BE2C (cell line): ENCODE measurements around the gene AEBP1.
"Not testable (repeated sequence)": the region's sequence is repeated elsewhere in the genome, so short reads cannot be mapped to it uniquely, and the experiment has no call there.

Source experiments
- DNase-seq: peaks from one replicate; pipeline ENCODE4 v3.0.0-alpha.2; 2020
- H3K27me3 ChIP-seq: fragments of 250-450 bp; sonication (Bioruptor Pico); 2 replicates; pipeline ENCODE4 v1.5.1; 2020; ENCODE audit warnings: mild to moderate bottlenecking
- H3K36me3 ChIP-seq: fragments of 250-450 bp; sonication (Bioruptor Pico); 2 replicates; pipeline ENCODE4 v1.5.1; 2020; ENCODE audit warnings: mild to moderate bottlenecking
- H3K4me1 ChIP-seq: fragments of 250-450 bp; sonication (Bioruptor Pico); 2 replicates; pipeline ENCODE4 v1.5.1; 2020
- H3K4me3 ChIP-seq: 2 replicates; pipeline ENCODE4 v1.5.1; 2011; ENCODE audit warnings: low read depth, low read length
- H3K9me3 ChIP-seq: fragments of 250-450 bp; sonication (Bioruptor Pico); 2 replicates; pipeline ENCODE4 v1.5.1; 2020
- CTCF ChIP-seq: IDR thresholded peaks from 2 replicates; pipeline ENCODE4 v1.5.1; 2012; ENCODE audit warnings: mild to moderate bottlenecking, low read depth, low read length

The AEBP1 gene

GRCh38 chr7:44119829-44120380 is 15.8 kb downstream of the AEBP1 start:
- no peaks in the 10 kb centered on the region for H3K9me3 ChIP-seq
- no peak for TF ChIP-seq CTCF
- peaks cover 51% of the 10 kb centered on the region for H3K36me3 ChIP-seq
- no peaks in the 10 kb centered on the region for H3K27me3 ChIP-seq
- no peak for DNase-seq
- no peak overlapping the region for H3K4me3 ChIP-seq
- no peaks in the 10 kb centered on the region for H3K4me1 ChIP-seq

GRCh38 chr7:44120395-44120794 is 16.2 kb downstream of the AEBP1 start:
- no peak for TF ChIP-seq CTCF
- Histone ChIP-seq H3K4me3 (no peak overlapping the region), H3K4me1 (no peaks in the 10 kb centered on the region), H3K9me3 (no peaks in the 10 kb centered on the region), H3K36me3 (peaks cover 46% of the 10 kb centered on the region), H3K27me3 (no peaks in the 10 kb centered on the region)
- no peak for DNase-seq

- no peak for DNase-seq
- H3K4me3 ChIP-seq = peak overlapping the region; percentile 63
Observed at GRCh38 chr7:44121761-44122420, 17.7 kb downstream of the AEBP1 start.

GRCh38 chr7:44122529-44122928 is 18.4 kb downstream of the AEBP1 start:
- no peaks in the 10 kb centered on the region for H3K9me3 ChIP-seq
- no peaks in the 10 kb centered on the region for H3K4me1 ChIP-seq
- DNase-seq = no peak
- H3K27me3 ChIP-seq = no peaks in the 10 kb centered on the region
- H3K4me3 ChIP-seq = peak overlapping the region; percentile 63
- peaks cover 38% of the 10 kb centered on the region for H3K36me3 ChIP-seq
- TF ChIP-seq CTCF = no peak

More at GRCh38 chr7:44121761-44122420, 17.7 kb downstream of the AEBP1 start:
- TF ChIP-seq CTCF = no peak
- H3K36me3 ChIP-seq = peaks cover 43% of the 10 kb centered on the region
- H3K4me1 ChIP-seq = no peaks in the 10 kb centered on the region
- no peaks in the 10 kb centered on the region for H3K9me3 ChIP-seq
- H3K27me3 ChIP-seq = no peaks in the 10 kb centered on the region

- Histone ChIP-seq H3K27me3 (no peaks in the 10 kb centered on the region), H3K4me1 (no peaks in the 10 kb centered on the region), H3K9me3 (no peaks in the 10 kb centered on the region), H3K4me3 (peak within 1 kb of the TSS; percentile 63), H3K36me3 (peaks cover 31% of the 10 kb centered on the region)
- peak; percentile 99 for DNase-seq
- TF ChIP-seq CTCF = no peak
Observed at GRCh38 chr7:44123190-44124003, 19.3 kb downstream of the AEBP1 start, which contains the start of gene POLD2. POLD2 (minus strand) TSS chr7:44123548; CDS start chr7:44122053, 1,495 bp downstream.

GRCh38 chr7:44124822-44125202 is 20.7 kb downstream of the AEBP1 start:
- H3K9me3 ChIP-seq = no peaks in the 10 kb centered on the region
- no peaks in the 10 kb centered on the region for H3K27me3 ChIP-seq
- H3K36me3 ChIP-seq = peaks cover 23% of the 10 kb centered on the region
- no peaks in the 10 kb centered on the region for H3K4me1 ChIP-seq
- no peak overlapping the region for H3K4me3 ChIP-seq
- no peak for TF ChIP-seq CTCF
- DNase-seq = no peak

- not testable (repeated sequence) for H3K27me3 ChIP-seq, H3K9me3 ChIP-seq, H3K4me1 ChIP-seq, H3K36me3 ChIP-seq, H3K4me3 ChIP-seq, DNase-seq
Observed at GRCh38 chr7:44126574-44126973, 22.4 kb downstream of the AEBP1 start.
